H1 (cell line): ENCODE data around the gene ANO9.

Experiments
- BACH1 ChIP-seq: IDR thresholded peaks from 2 replicates; pipeline ENCODE4 v1.6.1; 2012; ENCODE audit warnings: low read length, improper control_type of control experiment
- EP300 ChIP-seq, 2 experiments: IDR thresholded peaks; 1 replicate in 1 of 2; 2 replicates in 1 of 2; pipeline ENCODE4 v1.6.1; 2011 to 2012; ENCODE audit warnings: low read depth in 2 of 2, low read length in 2 of 2, mild to moderate bottlenecking in 2 of 2, borderline replicate concordance in 1 of 2, inconsistent platforms in 1 of 2, moderate library complexity in 1 of 2
- MAX ChIP-seq: IDR thresholded peaks from 2 replicates; pipeline ENCODE4 v1.6.1; 2012; ENCODE audit warnings: inconsistent platforms
- POLR2AphosphoS5 ChIP-seq: IDR thresholded peaks from 2 replicates; pipeline ENCODE4 v1.6.1; 2011; ENCODE audit warnings: low read depth, low read length
- TF ChIP-seq, protein P1 (sequence below), 3 experiments: IDR thresholded peaks; 1 replicate in 2 of 3; 2 replicates in 1 of 3; pipeline versions ENCODE4 v1.5.1 to v1.6.1; 2011; ENCODE audit warnings: low read length in 3 of 3, mild to moderate bottlenecking in 3 of 3, inconsistent platforms in 2 of 3, low read depth in 1 of 3, moderate library complexity in 1 of 3; ENCODE audit not compliant: insufficient read depth in 1 of 3; ENCODE audit errors: control extremely low read depth in 1 of 3

- TF ChIP-seq POLR2AphosphoS5: no peak
- TF ChIP-seq MAX: no peak
- TF ChIP-seq, protein P1, sequence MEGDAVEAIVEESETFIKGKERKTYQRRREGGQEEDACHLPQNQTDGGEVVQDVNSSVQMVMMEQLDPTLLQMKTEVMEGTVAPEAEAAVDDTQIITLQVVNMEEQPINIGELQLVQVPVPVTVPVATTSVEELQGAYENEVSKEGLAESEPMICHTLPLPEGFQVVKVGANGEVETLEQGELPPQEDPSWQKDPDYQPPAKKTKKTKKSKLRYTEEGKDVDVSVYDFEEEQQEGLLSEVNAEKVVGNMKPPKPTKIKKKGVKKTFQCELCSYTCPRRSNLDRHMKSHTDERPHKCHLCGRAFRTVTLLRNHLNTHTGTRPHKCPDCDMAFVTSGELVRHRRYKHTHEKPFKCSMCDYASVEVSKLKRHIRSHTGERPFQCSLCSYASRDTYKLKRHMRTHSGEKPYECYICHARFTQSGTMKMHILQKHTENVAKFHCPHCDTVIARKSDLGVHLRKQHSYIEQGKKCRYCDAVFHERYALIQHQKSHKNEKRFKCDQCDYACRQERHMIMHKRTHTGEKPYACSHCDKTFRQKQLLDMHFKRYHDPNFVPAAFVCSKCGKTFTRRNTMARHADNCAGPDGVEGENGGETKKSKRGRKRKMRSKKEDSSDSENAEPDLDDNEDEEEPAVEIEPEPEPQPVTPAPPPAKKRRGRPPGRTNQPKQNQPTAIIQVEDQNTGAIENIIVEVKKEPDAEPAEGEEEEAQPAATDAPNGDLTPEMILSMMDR (IDR thresholded peaks at IDR 0.05; ENCODE audit: control extremely low read depth in 1 of 3, insufficient read depth in 1 of 3, low read depth in 1 of 3, low read length in 3 of 3): no peak
- no peak for TF ChIP-seq BACH1
- TF ChIP-seq EP300 (IDR thresholded peaks at IDR 0.05; ENCODE audit: borderline replicate concordance in 1 of 2, low read depth in 2 of 2, low read length in 2 of 2): no peak
Observed at GRCh38 chr11:412641-413119, 29.1 kb downstream of the ANO9 start.
